PC-3 (cell line): ENCODE results near the gene SHROOM2.

Experiments used
- CTCF ChIP-seq: fragments of 300-600 bp; sonication (generic); conservative IDR thresholded peaks from 2 replicates; pipeline ENCODE4 v1.5.1; 2017; ENCODE audit warnings: antibody characterized with exemption, low read depth, mild to moderate bottlenecking, low read length
- EZH2 ChIP-seq: fragments of 300-600 bp; sonication (generic); IDR thresholded peaks from one replicate; pipeline ENCODE4 v1.6.1; 2017; ENCODE audit warnings: antibody characterized with exemption, mild to moderate bottlenecking, low read length; ENCODE audit not compliant: unreplicated experiment
- EZH2phosphoT487 ChIP-seq: fragments of 300-600 bp; sonication (generic); IDR thresholded peaks from 2 replicates; pipeline ENCODE4 v1.6.1; 2018; ENCODE audit warnings: mild to moderate bottlenecking, antibody characterized with exemption, low read length, borderline replicate concordance

GRCh38 chrX:9957743-9958142 lies 171.5 kb downstream of the SHROOM2 start:
- TF ChIP-seq CTCF (peak; percentile 30; the same call in 1 of the 2 replicates), EZH2 (no peak), EZH2phosphoT487 (no peak)
